Measurements from ENCODE around the gene CARD9. TPM values are rescaled to one million over a fixed set of nuclear protein-coding genes. Genes with fewer than 3 reads are reported as not detected.
"Not testable (repeated sequence)": the region's sequence is repeated elsewhere in the genome, so short reads cannot be mapped to it uniquely, and the experiment has no call there.

The CARD9 gene
- total RNA-seq, 1 donor from 2014 or later = 1.4 TPM

- H3K27me3 Mint-ChIP-seq (ENCODE audit: low read depth) = no peaks in the 10 kb centered on the region
- peak within 1 kb of the TSS; percentile 94 for H3K4me3 Mint-ChIP-seq
- peak within 1 kb of the TSS; percentile 84 for H3K27ac Mint-ChIP-seq (ENCODE audit: unreplicated experiment)
- H3K4me1 Mint-ChIP-seq = peaks cover 32% of the 10 kb centered on the region
- no peaks in the 10 kb centered on the region for H3K9me3 Mint-ChIP-seq
- peak; percentile 89 for DNase-seq (ENCODE audit: low read depth, low spot score)
- peaks cover 7% of the 10 kb centered on the region for H3K36me3 Mint-ChIP-seq (ENCODE audit: low read depth)
- TF ChIP-seq, protein P1, sequence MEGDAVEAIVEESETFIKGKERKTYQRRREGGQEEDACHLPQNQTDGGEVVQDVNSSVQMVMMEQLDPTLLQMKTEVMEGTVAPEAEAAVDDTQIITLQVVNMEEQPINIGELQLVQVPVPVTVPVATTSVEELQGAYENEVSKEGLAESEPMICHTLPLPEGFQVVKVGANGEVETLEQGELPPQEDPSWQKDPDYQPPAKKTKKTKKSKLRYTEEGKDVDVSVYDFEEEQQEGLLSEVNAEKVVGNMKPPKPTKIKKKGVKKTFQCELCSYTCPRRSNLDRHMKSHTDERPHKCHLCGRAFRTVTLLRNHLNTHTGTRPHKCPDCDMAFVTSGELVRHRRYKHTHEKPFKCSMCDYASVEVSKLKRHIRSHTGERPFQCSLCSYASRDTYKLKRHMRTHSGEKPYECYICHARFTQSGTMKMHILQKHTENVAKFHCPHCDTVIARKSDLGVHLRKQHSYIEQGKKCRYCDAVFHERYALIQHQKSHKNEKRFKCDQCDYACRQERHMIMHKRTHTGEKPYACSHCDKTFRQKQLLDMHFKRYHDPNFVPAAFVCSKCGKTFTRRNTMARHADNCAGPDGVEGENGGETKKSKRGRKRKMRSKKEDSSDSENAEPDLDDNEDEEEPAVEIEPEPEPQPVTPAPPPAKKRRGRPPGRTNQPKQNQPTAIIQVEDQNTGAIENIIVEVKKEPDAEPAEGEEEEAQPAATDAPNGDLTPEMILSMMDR (conservative IDR thresholded peaks at IDR 0.05) = no peak
These were observed 37.2 kb upstream of the CARD9 start, which contains the start of the genes ENTR1 and PMPCA for GRCh38 chr9:136410500-136411287. ENTR1 (minus strand) TSS chr9:136410614; CDS start chr9:136410397, 217 bp downstream. PMPCA (plus strand) TSS chr9:136410658; CDS start chr9:136410669, 11 bp downstream.

- Mint-ChIP-seq H3K27me3 (ENCODE audit: low read depth) (no peaks in the 10 kb centered on the region), H3K9me3 (no peaks in the 10 kb centered on the region), H3K4me1 (peaks cover 32% of the 10 kb centered on the region), H3K27ac (ENCODE audit: unreplicated experiment) (peak overlapping the region; percentile 84), H3K36me3 (ENCODE audit: low read depth) (peaks cover 7% of the 10 kb centered on the region), H3K4me3 (peak overlapping the region; percentile 93)
- TF ChIP-seq, protein P1 (conservative IDR thresholded peaks at IDR 0.05) = no peak
- no peak for DNase-seq (ENCODE audit: low read depth, low spot score)
These were observed 36.3 kb upstream of the CARD9 start for GRCh38 chr9:136409557-136410455.

DNA sequence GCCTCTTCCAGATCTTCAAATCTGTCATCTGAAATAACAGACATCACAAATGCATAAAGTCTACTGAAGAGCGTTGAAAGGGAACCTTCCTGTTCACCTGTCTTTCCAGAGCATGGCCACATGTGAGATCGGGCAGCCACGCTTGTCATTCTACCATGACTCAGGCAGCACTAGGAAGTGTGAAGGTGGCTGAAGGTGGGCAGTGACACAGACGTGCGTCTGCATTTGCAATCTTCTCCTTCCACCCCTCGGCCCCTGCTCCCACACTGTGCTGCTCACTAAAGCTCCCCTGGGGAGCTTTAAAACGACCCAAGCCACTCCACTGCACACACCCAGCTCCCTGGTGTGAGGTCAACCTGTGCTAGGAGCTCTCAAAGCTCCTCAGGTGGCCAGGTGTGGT, 34.4 kb upstream of the CARD9 start:
- H3K27me3 Mint-ChIP-seq (ENCODE audit: low read depth) = no peaks in the 10 kb centered on the region
- no peaks in the 10 kb centered on the region for H3K9me3 Mint-ChIP-seq
- no peak for DNase-seq (ENCODE audit: low read depth, low spot score)
- peaks cover 32% of the 10 kb centered on the region for H3K4me1 Mint-ChIP-seq
- H3K27ac Mint-ChIP-seq (ENCODE audit: unreplicated experiment) = no peak overlapping the region
- H3K4me3 Mint-ChIP-seq = peak overlapping the region; percentile 76
- H3K36me3 Mint-ChIP-seq (ENCODE audit: low read depth) = peaks cover 7% of the 10 kb centered on the region
- TF ChIP-seq, protein P1 (conservative IDR thresholded peaks at IDR 0.05) = no peak

GRCh38 chr9:136407061-136407460, 33.6 kb upstream of the CARD9 start:
- H3K9me3 Mint-ChIP-seq; H3K27me3 Mint-ChIP-seq (ENCODE audit: low read depth); DNase-seq (ENCODE audit: low read depth, low spot score); H3K36me3 Mint-ChIP-seq (ENCODE audit: low read depth); H3K27ac Mint-ChIP-seq (ENCODE audit: unreplicated experiment): not testable (repeated sequence)
- Mint-ChIP-seq H3K4me1 (peaks cover 30% of the 10 kb centered on the region), H3K4me3 (peak overlapping the region; percentile 54)

DNA sequence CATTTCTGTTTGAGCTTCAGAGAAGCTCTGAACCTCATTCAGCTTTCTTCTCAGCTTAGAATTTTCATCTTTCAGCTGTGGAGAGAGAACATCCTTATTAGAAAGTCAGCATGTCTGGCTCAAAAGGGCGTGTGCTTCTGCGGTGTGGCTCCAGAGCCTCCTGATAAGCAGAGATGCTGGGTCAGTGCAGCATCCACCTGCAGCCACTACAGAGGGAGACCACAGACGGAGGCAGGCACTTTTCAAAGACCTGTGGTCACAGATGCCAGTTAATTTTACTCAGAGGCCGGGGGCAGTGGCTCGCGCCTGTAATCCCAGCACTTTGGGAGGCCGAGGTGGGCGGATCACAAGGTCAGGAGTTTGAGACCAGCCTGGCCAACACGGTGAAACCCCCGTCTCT, 32.4 kb upstream of the CARD9 start:
- not testable (repeated sequence) for H3K9me3 Mint-ChIP-seq; DNase-seq (ENCODE audit: low read depth, low spot score); H3K36me3 Mint-ChIP-seq (ENCODE audit: low read depth); H3K27me3 Mint-ChIP-seq (ENCODE audit: low read depth); H3K27ac Mint-ChIP-seq (ENCODE audit: unreplicated experiment)
- H3K4me1 Mint-ChIP-seq = peaks cover 18% of the 10 kb centered on the region
- peak overlapping the region; percentile 72 for H3K4me3 Mint-ChIP-seq

- Mint-ChIP-seq H3K27me3 (ENCODE audit: low read depth) (no peaks in the 10 kb centered on the region), H3K4me1 (peaks cover 18% of the 10 kb centered on the region), H3K27ac (ENCODE audit: unreplicated experiment) (no peak overlapping the region), H3K4me3 (peak overlapping the region; percentile 72), H3K36me3 (ENCODE audit: low read depth) (peaks cover 7% of the 10 kb centered on the region), H3K9me3 (no peaks in the 10 kb centered on the region)
- no peak for DNase-seq (ENCODE audit: low read depth, low spot score)
- TF ChIP-seq, protein P1 (conservative IDR thresholded peaks at IDR 0.05) = no peak
These were observed 32.0 kb upstream of the CARD9 start for GRCh38 chr9:136405481-136405880.
